HepG2 (cell line): ENCODE measurements around the gene EPHA2. TPM values are rescaled to one million over a fixed set of nuclear protein-coding genes. Genes with fewer than 3 reads are reported as not detected.

Experiments
- ATF3 ChIP-seq: sonication (generic); formaldehyde crosslinking; IDR thresholded peaks from 2 replicates; pipeline ENCODE4 v1.4.0; 2020; ENCODE audit warnings: missing genetic modification reagents
- ATF5 ChIP-seq: sonication (generic); formaldehyde crosslinking; IDR thresholded peaks from 2 replicates; pipeline ENCODE4 v1.4.0; 2020; ENCODE audit warnings: mild to moderate bottlenecking, low read depth, missing genetic modification reagents
- CENPT ChIP-seq: sonication (generic); formaldehyde crosslinking; IDR thresholded peaks from 2 replicates; pipeline ENCODE4 v1.8.0; 2022; ENCODE audit warnings: low read depth, mild to moderate bottlenecking, moderate library complexity, missing genetic modification reagents
- CREB1 ChIP-seq, 2 experiments: fragments of 450-650 bp in 1 of 2; IDR thresholded peaks; 2 replicates each; pipeline ENCODE4 v1.6.1; 2016 to 2017; ENCODE audit warnings: control low read depth in 1 of 2, mild to moderate bottlenecking in 1 of 2, missing compliant biosample characterization in 1 of 2, missing genetic modification characterization in 1 of 2
- GTF2F1 ChIP-seq: fragments of 150-350 bp; IDR thresholded peaks from 2 replicates; pipeline ENCODE4 v1.6.1; 2014; ENCODE audit warnings: low read length
- KAT2B ChIP-seq: fragments of 150-350 bp; IDR thresholded peaks from 2 replicates; pipeline ENCODE4 v1.6.1; 2014; ENCODE audit warnings: low read depth, low read length, borderline replicate concordance
- NCOA2 ChIP-seq: sonication (generic); formaldehyde crosslinking; IDR thresholded peaks from 2 replicates; pipeline ENCODE4 v1.8.0; 2022; ENCODE audit warnings: inconsistent platforms
- NR2F6 ChIP-seq, 2 experiments: IDR thresholded peaks; 2 replicates each; pipeline ENCODE4 v1.6.1; 2016; ENCODE audit warnings: antibody characterized with exemption in 1 of 2, mild to moderate bottlenecking in 1 of 2
- PHB2 ChIP-seq: fragments of 450-650 bp; IDR thresholded peaks from 2 replicates; pipeline ENCODE4 v1.6.1; 2018; ENCODE audit not compliant: partially characterized antibody
- PRDM15 ChIP-seq: sonication (generic); formaldehyde crosslinking; IDR thresholded peaks from 2 replicates; pipeline ENCODE4 v1.4.0; 2020; ENCODE audit warnings: missing genetic modification reagents
- SNRNP70 ChIP-seq: fragments of 200-400 bp; formaldehyde crosslinking; IDR thresholded peaks from 2 replicates; pipeline ENCODE4 v1.6.1; 2017; ENCODE audit warnings: mild to moderate bottlenecking, low read depth, low read length, moderate library complexity
- STAG1 ChIP-seq: sonication (generic); formaldehyde crosslinking; IDR thresholded peaks from 2 replicates; pipeline ENCODE4 v1.4.0; 2020; ENCODE audit warnings: missing genetic modification reagents
- THAP9 ChIP-seq: sonication (generic); formaldehyde crosslinking; IDR thresholded peaks from 2 replicates; pipeline ENCODE4; 2020; ENCODE audit warnings: missing genetic modification reagents, mild to moderate bottlenecking, borderline replicate concordance
- ZBTB21 ChIP-seq: sonication (generic); formaldehyde crosslinking; IDR thresholded peaks from 2 replicates; pipeline ENCODE4 v1.4.0; 2020; ENCODE audit warnings: missing genetic modification reagents
- ZIK1 ChIP-seq: sonication (generic); formaldehyde crosslinking; IDR thresholded peaks from 2 replicates; pipeline ENCODE4 v1.5.0; 2020; ENCODE audit warnings: mild to moderate bottlenecking, low read depth, missing genetic modification reagents, borderline replicate concordance
- ZNF274 ChIP-seq: sonication (generic); formaldehyde crosslinking; IDR thresholded peaks from 2 replicates; pipeline ENCODE4 v1.5.1; 2020; ENCODE audit warnings: mild to moderate bottlenecking, missing genetic modification reagents
- ZNF333 ChIP-seq: sonication (generic); formaldehyde crosslinking; IDR thresholded peaks from 2 replicates; pipeline ENCODE4 v1.4.0; 2020; ENCODE audit warnings: mild to moderate bottlenecking, missing genetic modification reagents, borderline replicate concordance
- ZNF354B ChIP-seq: sonication (generic); formaldehyde crosslinking; IDR thresholded peaks from 2 replicates; pipeline ENCODE4 v1.8.0; 2022; ENCODE audit warnings: mild to moderate bottlenecking, missing genetic modification reagents
- ZNF501 ChIP-seq: sonication (generic); formaldehyde crosslinking; IDR thresholded peaks from 2 replicates; pipeline ENCODE4 v1.5.1; 2020; ENCODE audit warnings: mild to moderate bottlenecking, moderate library complexity, missing genetic modification reagents
- ZNF557 ChIP-seq: sonication (generic); formaldehyde crosslinking; IDR thresholded peaks from 2 replicates; pipeline ENCODE4 v1.4.0; 2020; ENCODE audit warnings: missing genetic modification reagents
- ZNF790 ChIP-seq: sonication (generic); formaldehyde crosslinking; IDR thresholded peaks from 2 replicates; pipeline ENCODE4 v1.8.0; 2022; ENCODE audit warnings: missing genetic modification reagents, mild to moderate bottlenecking, borderline replicate concordance
- polyA plus RNA-seq, 8 experiments: library from polyadenylated mRNA; depleted of rRNA in 3 of 8; stranded (reverse) in 7 of 8; unstranded in 1 of 8; fragments of >200 nt; fragmentation: Illumina TruSeq in 4 of 8; extraction: Trizol in 4 of 8; gene quantifications; 2 replicates each; pipeline versions ENCODE4 v1.2.1 to v1.2.3, GENCODE V29; 2011 to 2016; ENCODE audit warnings: low read depth in 4 of 8, missing spikeins in 1 of 8, mixed read lengths in 1 of 8; ENCODE audit not compliant: insufficient read depth in 1 of 8
- total RNA-seq, 5 experiments: library from RNA; depleted of rRNA; stranded (reverse); fragments of >200 nt; fragmentation: Illumina TruSeq; extraction: Trizol; gene quantifications; 2 replicates each; pipeline ENCODE4 v1.2.3, GENCODE V29; 2016; ENCODE audit warnings: low read depth in 1 of 5

The EPHA2 gene
- total and polyA plus RNA-seq, 2 of the 13 experiments (the other 11 are each of a cell fraction or from before 2014, with no cell fraction given): 33.6 to 53.6 TPM

GRCh38 chr1:16143566-16144324 lies 12.1 kb downstream of the EPHA2 start (continued):
- TF ChIP-seq ZNF333 (CRISPR knock-in tag): no peak
- TF ChIP-seq ZNF501 (CRISPR knock-in tag): peak; percentile 51; the same call in 1 of the 2 replicates
- TF ChIP-seq ZNF790 (CRISPR knock-in tag): no peak; the same call in 1 of the 2 replicates
- peak; percentile 94 for TF ChIP-seq NR2F6 (IDR thresholded peaks at IDR 0.05)
- peak; percentile 91 for TF ChIP-seq NR2F6 (CRISPR knock-in tag; IDR thresholded peaks at IDR 0.05)
- TF ChIP-seq ZIK1 (CRISPR knock-in tag): no peak
- TF ChIP-seq SNRNP70: no peak
- TF ChIP-seq KAT2B: no peak
- TF ChIP-seq PHB2: no peak
- TF ChIP-seq PRDM15 (CRISPR knock-in tag): no peak
- TF ChIP-seq NCOA2: peak; percentile 96
- TF ChIP-seq ZNF557 (CRISPR knock-in tag): 0 out of 2 replicates have a peak, but pooled peaks have one; percentile 35
- TF ChIP-seq GTF2F1: no peak
- no peak for TF ChIP-seq CENPT (CRISPR knock-in tag)
- TF ChIP-seq CREB1 (IDR thresholded peaks at IDR 0.05): no peak
- peak; percentile 81 for TF ChIP-seq CREB1 (CRISPR knock-in tag; IDR thresholded peaks at IDR 0.05)
- TF ChIP-seq THAP9: no peak
- TF ChIP-seq ZNF274 (CRISPR knock-in tag): no peak
- 0 out of 2 replicates have a peak, but pooled peaks have one; percentile 30 for TF ChIP-seq ZBTB21 (CRISPR knock-in tag)
- 0 out of 2 replicates have a peak, but pooled peaks have one; percentile 38 for TF ChIP-seq ATF5 (CRISPR knock-in tag)
- TF ChIP-seq ZNF354B (CRISPR knock-in tag): no peak
- peak; percentile 14; the same call in 1 of the 2 replicates for TF ChIP-seq STAG1 (CRISPR knock-in tag)
- peak; percentile 64; the same call in 1 of the 2 replicates for TF ChIP-seq ATF3 (CRISPR knock-in tag)
